GM18909 (cell line): Measurements from ENCODE around the gene FSD1L.

ENCODE experiments used
- ATAC-seq: cut with Tn5 transposase; IDR thresholded peaks from one replicate; pipeline ENCODE4 v1.9.1; 2021; ENCODE audit warnings: mild to moderate bottlenecking; ENCODE audit not compliant: unreplicated experiment, poor library complexity

Gene FSD1L

GRCh38 chr9:105432247-105432842 is 15.5 kb upstream of the FSD1L start:
- no peak for ATAC-seq

DNA sequence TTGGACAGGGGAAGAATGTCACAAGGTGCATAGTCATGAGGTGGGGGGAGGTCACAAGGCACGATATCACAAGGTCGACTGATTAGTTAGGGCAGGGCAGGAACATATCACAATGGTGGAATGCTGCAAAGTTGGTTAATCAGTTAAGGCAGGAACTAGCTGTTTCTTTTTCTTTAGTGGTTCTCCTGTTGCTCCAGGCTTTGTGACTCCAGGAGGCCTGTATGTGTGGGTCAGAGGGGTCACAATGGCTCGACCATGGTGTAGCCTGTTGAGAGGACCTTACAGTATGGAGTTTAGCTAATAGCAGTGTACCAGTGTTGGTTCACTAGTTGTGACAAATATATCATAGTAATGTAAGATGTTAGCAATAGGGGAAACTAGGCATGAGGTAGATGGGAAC is 12.4 kb upstream of the FSD1L start:
- no peak for ATAC-seq

DNA sequence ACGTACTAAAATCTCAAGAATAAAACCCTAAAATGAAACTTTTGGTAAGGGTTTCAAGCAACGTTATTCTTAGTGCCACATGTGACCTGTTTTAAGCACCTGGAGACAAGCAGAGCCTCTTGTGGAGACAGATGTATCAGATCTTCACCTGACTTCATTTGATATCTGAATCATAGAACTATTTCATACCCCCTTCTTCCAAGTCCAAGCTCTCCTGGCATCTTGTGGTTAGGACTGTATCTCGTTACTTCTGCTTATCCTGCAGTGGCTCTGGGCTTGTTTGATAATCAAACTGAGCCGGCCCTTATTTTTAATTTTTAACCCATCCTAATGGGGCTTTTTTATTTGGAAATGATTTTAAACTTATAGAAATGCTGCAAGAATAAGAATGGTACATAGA is 11.1 kb upstream of the FSD1L start:
- ATAC-seq: no peak

GRCh38 chr9:105437704-105438103 is 10.1 kb upstream of the FSD1L start:
- no peak for ATAC-seq

- ATAC-seq: no peak
Observed at GRCh38 chr9:105438141-105438806, 9.6 kb upstream of the FSD1L start.

DNA sequence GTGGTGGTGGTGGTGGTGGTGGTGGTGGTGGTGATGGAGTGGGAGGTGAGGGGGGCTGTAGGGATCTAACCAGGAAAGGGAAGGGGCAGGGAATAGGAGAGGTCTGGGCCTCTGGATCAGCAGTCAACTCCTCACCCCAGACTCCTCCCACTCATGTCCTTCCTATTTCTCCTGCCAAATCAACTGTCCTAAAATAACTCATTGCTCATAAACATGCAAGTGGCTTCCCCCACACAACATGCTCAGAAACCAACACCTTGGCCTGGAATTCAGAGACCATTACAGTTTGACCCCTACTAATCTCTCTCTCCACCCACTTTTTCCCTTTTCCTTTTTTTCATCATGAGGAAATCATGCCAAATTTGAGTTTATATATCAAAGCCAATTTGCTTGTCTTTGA is 8.4 kb upstream of the FSD1L start:
- ATAC-seq: no peak

DNA sequence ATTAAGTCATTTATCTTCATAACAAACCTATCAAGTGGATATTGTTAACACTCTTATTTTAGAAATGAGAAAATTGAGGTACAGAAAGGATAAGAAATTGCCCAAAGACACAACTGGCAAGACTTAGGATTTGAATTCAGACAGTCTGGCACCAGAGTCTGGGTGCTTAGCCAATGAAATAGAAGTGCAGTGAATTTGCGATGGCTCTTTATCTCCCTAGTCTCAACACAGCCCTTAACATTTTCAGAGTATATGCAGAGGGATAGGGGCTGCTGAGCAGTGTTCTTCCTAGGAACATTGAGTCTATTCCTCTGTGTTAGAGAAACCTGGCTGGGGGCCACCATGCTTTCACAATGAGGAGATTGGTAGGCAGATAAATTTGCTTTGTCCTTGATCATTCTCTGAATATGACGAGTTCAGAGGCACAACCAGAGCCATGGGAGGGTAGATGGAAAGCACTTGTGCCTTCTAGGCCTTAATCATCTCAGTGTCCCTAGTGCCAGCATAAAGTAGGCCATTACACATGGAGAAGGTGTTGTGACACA is 6.1 kb upstream of the FSD1L start:
- ATAC-seq: no peak

DNA sequence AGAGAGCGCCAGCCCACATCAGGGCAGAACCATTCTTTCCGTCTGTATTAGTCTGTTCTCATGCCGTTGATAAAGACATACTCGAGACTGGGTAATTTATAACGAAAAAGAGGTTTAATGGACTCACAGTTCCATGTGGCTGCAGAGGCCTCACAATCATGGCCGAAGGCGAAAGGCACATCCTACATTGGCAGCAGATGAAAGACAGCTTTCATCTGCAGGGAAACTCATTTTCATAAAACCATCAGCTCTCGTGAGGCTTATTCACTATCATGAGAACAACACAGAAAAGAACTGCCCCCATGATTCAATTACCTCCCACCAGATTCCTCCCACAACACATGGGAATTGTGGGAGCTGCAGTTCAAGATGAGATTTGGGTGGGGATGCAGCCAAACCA is 4.7 kb upstream of the FSD1L start:
- no peak for ATAC-seq

GRCh38 chr9:105444130-105444529 is 3.7 kb upstream of the FSD1L start:
- ATAC-seq: no peak

DNA sequence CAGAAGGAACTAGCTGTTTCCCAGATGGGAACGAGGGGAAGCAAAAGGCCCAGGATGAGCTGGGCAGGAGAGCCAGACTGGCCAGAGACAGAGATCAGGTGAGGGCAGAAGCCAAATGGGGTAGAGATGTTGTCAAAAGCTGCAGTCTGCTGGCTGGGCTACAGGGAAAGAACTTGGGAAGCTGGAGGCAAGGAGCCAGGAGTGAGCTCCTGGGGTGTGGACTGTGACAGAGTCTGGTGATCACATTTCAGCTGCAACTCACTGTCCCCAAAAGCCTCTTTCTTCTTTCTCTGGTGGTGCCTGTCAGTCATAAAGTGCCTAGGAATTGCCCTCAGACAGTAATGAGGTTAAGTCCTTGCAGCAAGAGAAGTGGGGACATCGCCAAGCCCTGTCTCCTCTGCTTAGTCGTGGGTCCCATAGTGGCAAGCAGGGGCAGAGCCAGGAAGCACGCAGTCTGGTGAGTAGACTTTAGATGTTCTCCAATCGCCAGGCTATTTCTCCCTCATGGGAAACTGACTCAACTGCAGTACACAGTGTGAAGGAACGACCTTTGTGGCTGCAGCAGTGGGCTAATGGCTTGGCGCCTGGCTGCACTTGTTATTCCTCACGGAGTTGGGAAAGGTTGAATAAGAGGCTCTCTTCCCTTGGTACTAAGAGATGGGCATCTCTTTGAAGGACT is 2.5 kb upstream of the FSD1L start:
- ATAC-seq: no peak

GRCh38 chr9:105447386-105447813 is 434 bp upstream of the FSD1L start:
- ATAC-seq: no peak

DNA sequence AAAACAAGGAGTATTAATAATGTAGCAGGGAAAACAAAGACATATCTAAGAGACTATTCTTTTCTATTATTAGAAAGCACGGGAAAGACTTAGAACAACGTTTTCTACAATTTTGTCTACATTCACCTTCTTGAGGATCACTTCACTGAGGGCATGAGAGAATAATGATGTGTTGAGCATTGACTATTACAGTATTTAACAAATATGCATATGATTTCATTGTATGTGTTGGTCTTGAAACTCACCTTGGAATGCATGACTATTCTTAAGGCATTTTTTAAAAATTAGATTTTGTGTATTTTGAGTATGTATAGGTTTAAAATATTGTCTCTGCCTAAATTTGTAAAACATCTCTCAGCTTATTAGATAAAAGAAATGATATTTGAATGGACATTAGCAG is 1.2 kb downstream of the FSD1L start:
- ATAC-seq: no peak

DNA sequence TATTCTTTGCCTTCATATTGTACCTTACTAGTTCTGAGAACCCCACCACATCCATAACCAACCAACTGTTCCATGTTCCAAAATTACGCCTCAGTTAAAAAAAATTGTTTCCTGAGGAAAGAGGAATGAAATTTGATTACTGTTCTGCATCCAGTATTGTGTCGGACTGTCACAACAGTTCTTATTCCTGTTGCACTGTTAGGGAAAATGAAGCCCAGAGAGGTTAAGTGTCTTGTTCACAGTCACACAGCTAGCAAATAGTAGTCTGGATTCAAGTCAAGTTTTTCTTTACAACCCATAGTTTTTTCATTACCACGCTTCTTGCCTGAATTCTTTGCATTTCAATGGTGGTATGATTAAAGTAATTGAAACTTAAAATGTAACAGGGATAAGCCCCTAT is 4.4 kb downstream of the FSD1L start:
- ATAC-seq: no peak

GRCh38 chr9:105455836-105456475 is 8.1 kb downstream of the FSD1L start:
- ATAC-seq: no peak

DNA sequence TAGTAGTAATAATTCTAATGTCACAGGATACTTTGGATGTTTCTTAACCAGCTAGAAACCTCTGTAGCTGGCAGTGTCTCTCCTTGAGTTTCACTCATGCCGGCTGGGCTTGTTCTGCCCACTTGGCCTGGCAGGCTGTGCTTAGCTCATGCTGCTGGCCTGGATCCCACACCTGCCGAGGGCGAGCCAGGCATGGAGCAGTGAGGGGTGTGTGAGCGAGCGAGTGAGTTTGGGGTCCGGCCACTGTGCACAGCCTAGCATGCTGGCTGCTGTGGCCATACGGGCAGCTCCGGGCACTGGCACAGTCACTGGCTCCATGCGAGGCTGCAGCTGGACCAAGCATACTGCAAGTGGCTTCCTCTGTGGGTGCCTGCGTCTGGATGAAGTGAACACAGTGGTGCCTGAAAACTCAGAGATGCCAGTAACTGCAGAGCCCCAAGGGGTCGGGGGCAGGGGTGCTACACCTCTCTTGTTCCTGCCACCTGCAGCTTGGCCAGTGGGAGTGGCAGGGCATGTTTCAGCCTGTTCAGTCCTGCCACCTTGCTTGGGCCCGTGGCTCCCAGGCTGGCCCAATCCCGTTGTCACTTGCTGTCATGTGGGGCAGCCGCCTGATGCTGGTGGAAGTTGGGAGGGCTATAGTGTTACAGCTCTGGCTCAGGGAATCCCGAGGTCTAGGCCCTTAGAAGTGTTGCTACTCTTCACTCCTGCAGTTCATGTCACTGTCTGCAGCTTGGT is 9.9 kb downstream of the FSD1L start:
- no peak for ATAC-seq

DNA sequence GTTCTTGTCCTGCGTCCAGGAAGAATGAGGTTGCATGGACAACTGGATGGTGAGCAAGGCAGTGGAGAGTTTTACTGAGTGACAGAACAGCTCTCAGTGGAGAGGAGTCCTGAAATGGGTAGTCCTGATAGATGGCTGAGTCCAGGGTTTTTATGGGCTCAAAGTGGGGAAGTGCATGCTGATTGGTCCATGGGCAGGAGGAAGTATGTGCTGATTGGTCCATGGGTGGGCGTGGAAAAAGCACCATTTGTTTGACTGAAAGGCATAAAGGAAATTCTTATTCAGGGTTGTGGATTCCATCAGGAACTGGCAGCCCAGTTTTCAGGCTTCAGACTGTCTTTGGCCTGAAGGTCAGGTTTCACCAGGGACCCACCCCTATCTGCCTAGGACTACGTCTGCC is 10.6 kb downstream of the FSD1L start:
- ATAC-seq: no peak

DNA sequence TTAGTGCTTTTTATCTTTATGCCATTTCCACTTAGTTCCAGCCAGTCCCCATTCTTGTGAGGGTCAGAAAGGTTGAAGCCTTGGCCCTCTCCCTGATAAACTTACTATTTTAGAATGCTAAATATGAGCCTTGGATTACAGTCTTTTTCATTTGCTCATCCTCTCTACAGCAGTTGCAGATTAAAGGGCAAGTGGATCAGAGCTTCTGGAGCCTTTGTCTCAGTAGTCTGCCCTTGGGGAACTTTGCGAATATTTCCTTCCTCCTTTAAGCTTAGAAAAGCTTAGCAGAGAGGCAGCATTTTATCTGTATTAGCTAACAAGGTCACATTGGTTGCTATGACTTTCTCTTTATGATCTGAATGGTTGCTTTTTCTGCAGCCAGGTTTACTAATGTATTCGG is 11.5 kb downstream of the FSD1L start:
- no peak for ATAC-seq

GRCh38 chr9:105466898-105467455 is 19.1 kb downstream of the FSD1L start:
- ATAC-seq: no peak

DNA sequence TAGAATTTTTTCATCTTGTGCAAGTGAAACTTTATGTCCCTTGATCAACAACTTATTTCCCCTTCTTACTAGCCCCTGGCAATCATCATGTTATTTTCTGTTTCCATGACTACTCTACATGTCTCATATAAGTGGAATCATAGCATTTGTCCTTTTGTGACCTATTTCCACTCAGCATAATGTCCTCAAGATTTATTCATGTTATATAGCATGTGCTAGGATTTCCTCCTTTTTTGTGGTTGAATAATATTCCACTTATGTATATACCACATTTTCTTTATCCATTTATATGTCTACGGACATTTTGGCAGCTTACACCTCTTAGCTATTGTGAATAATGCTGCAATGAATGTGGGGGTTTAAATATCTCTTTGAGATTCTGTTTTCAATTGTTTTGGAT is 21.0 kb downstream of the FSD1L start:
- ATAC-seq: no peak

GRCh38 chr9:105473221-105473620 is 25.4 kb downstream of the FSD1L start:
- ATAC-seq: no peak
